GM18867 (cell line): ENCODE data around the gene LRFN4.

Experiments used
- ATAC-seq: cut with Tn5 transposase; IDR thresholded peaks from one replicate; pipeline ENCODE4 v1.9.1; 2021; ENCODE audit warnings: mild to moderate bottlenecking, moderate library complexity; ENCODE audit not compliant: unreplicated experiment

LRFN4 gene

DNA sequence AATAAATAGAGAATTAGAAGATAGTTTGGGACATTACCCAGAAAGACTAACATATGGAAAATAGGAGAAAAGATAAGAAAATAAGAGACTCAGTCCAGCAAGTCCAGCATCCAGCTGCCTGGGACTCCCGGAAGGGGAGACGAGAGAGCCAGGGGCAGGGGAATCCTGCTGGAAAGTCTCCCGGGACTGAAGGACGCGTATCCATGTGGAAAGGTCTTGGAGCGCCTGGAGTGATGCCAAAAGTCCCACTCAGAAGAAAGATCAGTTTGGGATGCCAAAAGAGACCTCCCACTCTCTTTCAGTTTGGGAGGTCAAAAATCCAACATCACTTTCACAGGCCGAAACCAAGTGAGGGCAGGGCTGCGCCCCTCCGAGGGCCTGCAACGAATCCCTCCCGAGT, 30.7 kb downstream of the LRFN4 start:
- no peak for ATAC-seq

GRCh38 chr11:66888282-66888681, 31.4 kb downstream of the LRFN4 start:
- ATAC-seq: no peak

DNA sequence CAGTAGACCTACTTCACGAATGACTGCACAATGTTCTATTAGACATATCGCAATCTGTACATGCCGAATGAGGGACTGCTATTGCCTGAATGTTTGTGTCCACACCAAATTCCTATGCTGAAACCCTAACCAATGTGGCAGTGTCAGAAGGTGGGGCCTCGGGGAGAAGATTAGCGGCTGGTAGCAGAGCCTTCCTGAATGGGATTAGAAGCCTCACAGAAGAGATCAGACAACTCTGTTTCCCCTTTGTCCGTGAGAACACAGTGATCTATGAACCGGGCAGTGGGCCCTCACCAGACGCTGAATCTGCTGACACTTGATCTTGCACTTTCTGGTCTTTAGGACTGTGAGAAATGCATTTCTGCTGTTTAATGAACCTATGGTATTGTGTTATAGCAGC, 33.1 kb downstream of the LRFN4 start:
- no peak for ATAC-seq

DNA sequence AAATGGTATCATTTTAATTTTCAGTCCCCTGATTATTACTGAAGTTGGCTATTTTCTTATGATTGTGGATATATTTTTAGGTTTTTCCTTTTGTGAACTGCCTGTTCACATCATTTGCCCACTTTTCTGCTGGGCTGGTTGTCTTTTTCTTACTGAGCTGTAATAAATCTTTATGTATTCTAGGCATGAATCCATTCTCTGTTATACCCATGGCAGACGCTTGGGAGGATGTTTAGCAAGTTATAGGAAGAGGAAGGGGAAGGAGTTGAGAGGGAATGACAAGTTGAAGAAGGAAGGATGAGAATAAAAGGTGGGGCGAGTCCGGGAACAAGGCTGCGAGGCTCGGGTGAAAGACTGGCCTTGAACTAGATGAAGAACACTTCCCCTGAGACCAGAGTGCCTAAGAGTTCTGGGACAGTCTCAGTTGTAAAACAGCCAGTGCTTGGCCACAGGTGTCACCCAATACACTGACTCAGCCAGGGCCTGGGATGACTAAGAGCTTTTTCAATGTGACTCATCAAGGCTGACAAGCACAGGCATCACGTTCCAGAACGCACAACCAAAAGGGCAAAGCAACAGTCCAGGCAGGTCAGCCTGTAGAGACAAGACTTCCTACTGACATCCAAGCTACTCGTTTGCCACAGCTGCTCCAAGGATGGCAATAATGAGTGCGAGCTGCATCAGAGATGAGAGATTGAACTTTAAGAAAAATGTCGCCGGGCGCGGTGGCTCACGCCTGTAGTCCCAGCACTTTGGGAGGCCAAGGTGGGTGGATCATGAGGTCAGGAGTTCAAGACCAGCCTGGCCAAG, 35.2 kb downstream of the LRFN4 start:
- peak; percentile 96 for ATAC-seq

GRCh38 chr11:66892911-66893310, 36.0 kb downstream of the LRFN4 start:
- ATAC-seq: no peak

- no peak for ATAC-seq
These were observed 37.3 kb downstream of the LRFN4 start for GRCh38 chr11:66894141-66894540.

DNA sequence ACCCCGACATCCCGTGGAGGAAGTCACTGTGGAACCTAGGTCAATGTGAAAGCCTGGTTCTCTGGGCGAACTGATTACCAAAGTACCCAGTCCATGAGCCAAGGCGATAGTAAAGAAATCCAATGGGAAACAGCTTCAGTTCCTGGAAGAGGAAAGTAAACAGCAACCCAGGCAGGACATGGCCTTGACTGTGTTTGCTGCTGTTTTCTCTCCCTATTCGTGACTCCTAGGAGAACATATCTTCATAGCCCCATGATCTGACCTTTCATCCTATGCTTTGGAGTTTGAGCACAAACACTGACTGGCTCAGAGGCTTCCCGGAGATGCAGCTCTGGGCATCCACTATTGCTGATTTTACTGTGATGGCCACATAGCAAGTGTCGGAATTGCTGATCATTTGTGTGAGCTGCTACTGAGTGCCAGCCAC, 45.1 kb downstream of the LRFN4 start:
- no peak for ATAC-seq

- ATAC-seq: no peak
These were observed 45.8 kb downstream of the LRFN4 start for GRCh38 chr11:66902486-66903177.

GRCh38 chr11:66904055-66904454, 47.2 kb downstream of the LRFN4 start:
- ATAC-seq: no peak

GRCh38 chr11:66904561-66904960, 47.7 kb downstream of the LRFN4 start:
- ATAC-seq: no peak

- ATAC-seq: no peak
These were observed 48.2 kb downstream of the LRFN4 start for GRCh38 chr11:66904981-66905521.

- ATAC-seq: no peak
These were observed 48.8 kb downstream of the LRFN4 start for GRCh38 chr11:66905631-66906030.

GRCh38 chr11:66906061-66906733, 49.3 kb downstream of the LRFN4 start:
- no peak for ATAC-seq

- no peak for ATAC-seq
These were observed 51.1 kb downstream of the LRFN4 start for GRCh38 chr11:66907751-66908630.

DNA sequence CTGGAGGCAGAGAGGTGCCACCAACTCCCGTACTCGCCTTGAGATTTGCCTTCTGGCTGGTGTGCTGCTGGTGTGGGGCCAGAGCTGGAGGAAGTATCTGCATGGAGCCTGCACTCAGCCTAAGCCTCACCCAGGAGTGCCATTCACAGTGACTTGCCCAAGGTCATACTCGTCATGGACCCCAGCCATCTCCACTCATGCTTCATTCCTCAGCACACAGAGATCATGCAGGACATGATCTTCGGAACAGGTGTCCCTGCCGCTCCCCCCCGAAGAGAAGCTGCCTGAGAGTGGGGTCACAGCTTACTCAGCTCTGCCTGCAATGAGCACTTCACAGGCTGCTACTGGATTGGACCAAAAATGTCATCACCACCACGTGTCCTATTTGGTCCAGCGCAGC, 52.3 kb downstream of the LRFN4 start:
- no peak for ATAC-seq

GRCh38 chr11:66910016-66910415, 53.2 kb downstream of the LRFN4 start:
- no peak for ATAC-seq
